BLaER1 treated with 17β-estradiol and CSF1 and Interleukin-3, amounts not matched to agents 10 nM and 100 nM (cell line): Measurements from ENCODE around the gene NCOA6.
A peak's percentile ranks its signal among the peaks of the same experiment; 100 is the strongest.

Experiments
- H3K27ac ChIP-seq, 11 experiments: shearing (Covaris generic); formaldehyde crosslinking; 2 replicates each; pipeline ENCODE4 v1.8.1; 2022
- H3K27me3 ChIP-seq, 11 experiments: shearing (Covaris generic); formaldehyde crosslinking; 2 replicates each; pipeline ENCODE4 v1.8.1; 2022
- H3K36me3 ChIP-seq, 11 experiments: shearing (Covaris generic); formaldehyde crosslinking; 2 replicates each; pipeline ENCODE4 v1.8.1; 2022
- H3K4me1 ChIP-seq, 10 experiments: shearing (Covaris generic); formaldehyde crosslinking; 2 replicates each; pipeline ENCODE4 v1.8.1; 2022
- H3K4me2 ChIP-seq, 11 experiments: shearing (Covaris generic); formaldehyde crosslinking; 2 replicates each; pipeline ENCODE4 v1.8.1; 2022
- H3K4me3 ChIP-seq, 10 experiments: shearing (Covaris generic); formaldehyde crosslinking; 2 replicates each; pipeline ENCODE4 v1.8.1; 2022
- H3K9ac ChIP-seq, 11 experiments: shearing (Covaris generic); formaldehyde crosslinking; 2 replicates each; pipeline ENCODE4 v1.8.1; 2022
- H3K9me3 ChIP-seq, 11 experiments: shearing (Covaris generic); formaldehyde crosslinking; replicated peaks in 1 of 11; 2 replicates each; pipeline ENCODE4 v1.8.1; 2022
- H4K20me1 ChIP-seq, 11 experiments: shearing (Covaris generic); formaldehyde crosslinking; 2 replicates each; pipeline ENCODE4 v1.8.1; 2022
- Cebpa-rat ChIP-seq, 11 experiments: shearing (Covaris generic); IDR thresholded peaks; 2 replicates each; pipeline ENCODE4 v1.8.1; 2022

Gene NCOA6

DNA sequence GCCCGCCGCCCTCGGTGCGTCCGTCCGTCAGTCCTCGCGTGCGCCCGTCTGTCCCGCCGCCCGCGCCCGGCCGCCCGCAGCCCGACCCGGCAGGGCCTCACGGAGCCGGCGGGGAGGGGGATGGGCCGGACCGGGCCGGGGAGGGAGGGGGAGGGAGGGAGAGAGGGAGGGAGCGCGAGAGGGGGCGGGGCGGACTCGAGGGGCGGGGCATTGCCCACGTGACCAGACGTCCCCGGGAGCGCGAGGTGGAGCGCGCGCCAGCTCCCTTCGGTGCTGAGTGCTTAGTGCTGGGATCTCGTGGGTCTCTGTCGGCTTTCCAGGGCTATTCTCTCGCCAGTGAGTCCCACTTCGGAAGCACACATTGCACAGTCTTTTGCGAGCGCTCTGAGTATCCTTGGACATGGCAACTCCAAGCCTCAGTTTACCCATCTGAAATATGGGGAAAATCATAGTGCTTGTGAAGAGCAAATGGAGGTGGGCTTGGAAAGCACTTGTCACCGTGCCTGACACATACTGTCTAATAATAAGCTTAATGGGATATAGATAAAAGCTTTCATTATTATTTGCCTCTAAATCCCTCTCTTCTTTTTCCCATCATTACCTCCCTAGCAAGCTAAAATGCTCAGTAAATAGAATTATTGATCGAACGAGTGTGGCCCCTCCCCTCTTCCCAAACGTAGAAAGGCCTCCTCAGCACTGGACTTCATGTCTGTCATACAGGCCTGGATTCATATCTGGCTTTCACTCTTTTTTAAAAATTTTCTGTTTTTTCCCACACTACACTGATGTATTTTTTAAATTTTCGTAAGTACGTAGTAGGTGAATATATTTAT lies at the start of gene NCOA6:
Gene NCOA6 (minus strand): TSS at position 122 of the 833 bp plus-strand sequence. CDS start 43,296 bp downstream, outside the sequence.
- peak within 1 kb of the TSS; percentile 98 to 100 (median 100) for H3K9ac ChIP-seq
- peak within 1 kb of the TSS; percentile 75 to 95 (median 90) for H3K4me3 ChIP-seq
- no peak for TF ChIP-seq Cebpa-rat (IDR thresholded peaks at IDR 0.05)
- H3K36me3 ChIP-seq = peaks cover 0 to 18% (median 8%) of the 10 kb centered on the region in 11 experiments; a peak in 8 of 22 replicates
- no peaks in the 10 kb centered on the region for H3K27me3 ChIP-seq
- 0 out of 22 replicates have a peak, but pooled peaks cover 0 to 6% (median 0%) of the 10 kb centered on the region in 11 experiments for H3K9me3 ChIP-seq
- H3K4me1 ChIP-seq = peaks cover 14 to 30% (median 23%) of the 10 kb centered on the region in 10 experiments
- H3K4me2 ChIP-seq = peak within 1 kb of the TSS; percentile 75 to 97 (median 88)
- peak within 1 kb of the TSS; percentile 97 to 100 (median 100) for H3K27ac ChIP-seq
- H4K20me1 ChIP-seq = peaks cover 14 to 42% (median 31%) of the 10 kb centered on the region in 11 experiments; a peak in 19 of 22 replicates

DNA sequence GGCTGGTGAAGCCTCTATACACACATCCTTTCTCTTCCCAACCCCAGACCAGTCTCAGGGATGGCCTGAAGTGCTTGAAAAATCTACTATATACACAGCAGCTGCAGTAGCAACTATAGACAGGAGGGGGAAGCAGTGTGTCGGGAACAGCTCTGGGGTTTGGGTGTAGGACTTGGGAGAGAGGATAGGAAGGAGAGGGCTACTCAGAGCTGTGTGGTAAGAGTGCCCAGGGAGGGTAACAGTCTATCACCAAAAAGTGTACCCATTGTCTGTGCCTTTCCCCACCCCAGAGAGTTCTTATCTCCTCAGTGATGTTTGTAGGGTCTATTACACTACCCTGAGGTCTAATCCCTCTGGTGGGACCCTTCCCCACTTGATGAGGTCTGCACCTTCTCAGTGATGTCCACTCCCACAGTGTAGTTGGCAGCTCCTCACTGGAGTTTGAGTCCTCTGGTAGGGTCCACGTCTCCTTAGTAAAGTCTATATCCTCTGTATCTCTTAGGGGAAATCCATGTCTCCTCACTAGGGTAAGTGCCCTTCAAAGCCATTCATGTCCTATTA lies 48.7 kb upstream of the NCOA6 start:
- Histone ChIP-seq H3K4me3 (no peak overlapping the region), H3K27me3 (peaks cover 0 to 8% (median 0%) of the 10 kb centered on the region in 11 experiments; a peak in 2 of 22 replicates), H4K20me1 (no peaks in the 10 kb centered on the region; a peak in 1 of 22 replicates), H3K36me3 (no peaks in the 10 kb centered on the region), H3K27ac (peak overlapping the region in 4 of 11 experiments; percentile 31 to 85 (median 76); a peak in 5 of 22 replicates), H3K4me1 (peaks cover 19 to 39% (median 32%) of the 10 kb centered on the region in 10 experiments), H3K9ac (peak overlapping the region in 2 of 11 experiments; percentile 44 to 53; a peak in 4 of 22 replicates), H3K4me2 (peak overlapping the region in 5 of 11 experiments; percentile 73 to 89 (median 82); a peak in 8 of 22 replicates), H3K9me3 (no peaks in the 10 kb centered on the region)
- TF ChIP-seq Cebpa-rat (IDR thresholded peaks at IDR 0.05) = no peak

DNA sequence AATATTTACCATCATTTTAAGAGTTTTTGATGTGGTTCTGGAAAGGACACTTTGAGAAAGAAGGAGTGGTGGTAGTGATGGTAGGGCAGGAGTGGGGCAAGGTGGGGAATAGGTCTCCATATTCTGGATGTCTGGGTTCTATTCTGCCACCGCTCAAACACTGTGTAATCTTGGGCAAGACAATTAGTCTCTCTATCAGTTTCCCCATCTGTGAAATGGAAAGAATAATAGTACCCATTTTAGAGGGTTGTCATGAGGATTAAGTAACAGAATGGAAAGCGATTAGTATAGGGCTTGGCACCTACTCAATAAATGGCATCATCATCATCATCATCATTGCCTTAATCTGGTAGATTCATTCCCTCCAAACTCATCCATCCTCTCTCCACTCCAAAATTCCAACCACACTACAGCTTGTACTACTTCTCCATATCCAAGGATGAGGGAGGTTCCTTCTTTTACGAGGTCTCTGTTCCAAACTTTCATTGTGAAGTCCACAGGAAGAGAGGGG lies 48.2 kb upstream of the NCOA6 start:
- Histone ChIP-seq H3K9me3 (no peaks in the 10 kb centered on the region), H3K4me2 (peak overlapping the region in 3 of 11 experiments; percentile 43 to 73 (median 47); a peak in 5 of 22 replicates), H3K36me3 (no peaks in the 10 kb centered on the region), H3K4me3 (no peak overlapping the region), H3K27ac (no peak overlapping the region), H4K20me1 (no peaks in the 10 kb centered on the region; a peak in 1 of 22 replicates), H3K27me3 (peaks cover 0 to 8% (median 0%) of the 10 kb centered on the region in 11 experiments; a peak in 2 of 22 replicates), H3K9ac (no peak overlapping the region), H3K4me1 (peaks cover 19 to 39% (median 32%) of the 10 kb centered on the region in 10 experiments)
- no peak for TF ChIP-seq Cebpa-rat (IDR thresholded peaks at IDR 0.05)

DNA sequence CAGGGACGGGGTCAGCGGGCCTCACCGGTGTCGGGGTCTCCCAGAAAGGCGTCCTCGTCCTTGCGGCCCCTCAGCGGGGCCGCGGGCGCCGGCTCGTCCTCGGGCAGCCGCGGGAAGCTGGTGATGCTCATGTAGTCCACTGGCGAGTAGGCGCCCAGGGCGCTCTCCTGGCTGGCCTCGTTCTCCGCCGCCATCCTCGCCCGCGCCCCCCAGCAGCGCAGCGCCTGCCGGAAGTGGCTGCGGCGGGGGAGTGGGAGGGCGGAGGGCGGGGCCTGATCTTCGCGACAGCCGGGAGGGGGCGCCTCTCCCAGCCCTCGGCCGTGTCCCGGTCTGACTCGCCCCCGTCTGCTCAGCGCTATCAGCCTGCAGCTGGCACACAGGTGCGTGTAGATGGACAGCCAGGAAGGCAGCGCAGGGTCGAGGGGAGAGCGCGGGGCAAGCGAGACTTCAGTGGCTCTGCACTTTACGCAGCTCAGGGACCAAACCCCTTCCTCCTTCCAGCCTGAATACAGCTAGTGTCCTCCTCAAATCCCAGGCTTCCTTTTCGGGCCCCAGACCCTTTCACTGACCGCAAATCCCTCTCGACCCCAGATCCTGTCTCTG lies 47.3 kb upstream of the NCOA6 start, which contains the start of gene GGT7:
Gene GGT7 (minus strand): TSS at position 235 of the 603 bp plus-strand sequence. CDS start 41 bp downstream, at position 194.
- Histone ChIP-seq H3K4me1 (peaks cover 19 to 39% (median 31%) of the 10 kb centered on the region in 10 experiments), H3K9ac (peak within 1 kb of the TSS in 4 of 11 experiments; percentile 8 to 58 (median 26); a peak in 4 of 22 replicates)
- TF ChIP-seq Cebpa-rat (IDR thresholded peaks at IDR 0.05) = no peak

DNA sequence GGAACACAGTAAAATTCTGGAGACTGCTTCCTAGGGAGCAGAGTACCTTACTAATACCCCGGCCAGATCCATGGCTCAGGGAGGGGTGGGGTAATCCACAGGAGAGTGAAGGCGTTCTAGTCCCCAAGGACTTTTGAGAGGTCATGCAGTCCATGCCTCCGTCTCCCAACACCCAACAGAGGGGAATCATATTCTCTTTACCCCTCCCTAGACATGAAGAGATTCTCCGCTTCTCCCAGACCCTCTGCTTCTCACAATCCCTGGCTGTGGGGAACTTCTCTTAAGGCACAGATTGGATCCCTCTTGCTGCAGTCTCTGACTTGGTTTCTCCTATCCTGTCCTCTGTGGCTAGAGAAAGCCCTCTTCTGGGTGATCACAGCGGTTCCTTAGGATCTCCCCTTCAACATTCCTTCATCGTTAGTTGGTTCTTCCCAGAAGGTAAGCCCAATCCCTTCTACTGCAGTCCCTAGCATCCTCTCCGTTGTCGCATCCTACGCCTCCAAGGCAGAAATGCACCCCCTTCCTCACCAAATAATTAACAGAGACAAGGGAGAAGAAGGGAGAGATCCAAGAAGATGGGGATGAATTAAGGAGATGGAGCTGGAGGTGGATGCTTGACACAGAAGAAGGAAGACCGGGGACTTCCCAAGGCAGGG lies 46.6 kb upstream of the NCOA6 start:
- H3K4me1 ChIP-seq = peaks cover 18 to 36% (median 27%) of the 10 kb centered on the region in 10 experiments
- no peaks in the 10 kb centered on the region for H3K36me3 ChIP-seq
- H3K4me2 ChIP-seq = peak overlapping the region; percentile 35 to 92 (median 73); a peak in 20 of 22 replicates
- no peaks in the 10 kb centered on the region for H3K9me3 ChIP-seq
- no peak overlapping the region for H3K9ac ChIP-seq
- H4K20me1 ChIP-seq = no peaks in the 10 kb centered on the region
- H3K27ac ChIP-seq = no peak overlapping the region
- H3K27me3 ChIP-seq = peaks cover 0 to 8% (median 0%) of the 10 kb centered on the region in 11 experiments; a peak in 2 of 22 replicates
- no peak for TF ChIP-seq Cebpa-rat (IDR thresholded peaks at IDR 0.05)
- 0 out of 20 replicates have a peak overlapping the region, but pooled peaks of 1 of the 10 experiments have one; percentile 35 for H3K4me3 ChIP-seq

More for the DNA sequence above, 47.3 kb upstream of the NCOA6 start, which contains the start of gene GGT7:
- no peaks in the 10 kb centered on the region for H3K36me3 ChIP-seq
- peaks cover 0 to 8% (median 0%) of the 10 kb centered on the region in 11 experiments; a peak in 2 of 22 replicates for H3K27me3 ChIP-seq
- H3K9me3 ChIP-seq = no peaks in the 10 kb centered on the region
- peak within 1 kb of the TSS; percentile 35 to 92 (median 73) for H3K4me2 ChIP-seq
- H3K27ac ChIP-seq = no peak within 1 kb of the TSS
- H3K4me3 ChIP-seq = peak within 1 kb of the TSS in 5 of 10 experiments; percentile 35 to 48 (median 42); a peak in 6 of 20 replicates
- no peaks in the 10 kb centered on the region for H4K20me1 ChIP-seq

DNA sequence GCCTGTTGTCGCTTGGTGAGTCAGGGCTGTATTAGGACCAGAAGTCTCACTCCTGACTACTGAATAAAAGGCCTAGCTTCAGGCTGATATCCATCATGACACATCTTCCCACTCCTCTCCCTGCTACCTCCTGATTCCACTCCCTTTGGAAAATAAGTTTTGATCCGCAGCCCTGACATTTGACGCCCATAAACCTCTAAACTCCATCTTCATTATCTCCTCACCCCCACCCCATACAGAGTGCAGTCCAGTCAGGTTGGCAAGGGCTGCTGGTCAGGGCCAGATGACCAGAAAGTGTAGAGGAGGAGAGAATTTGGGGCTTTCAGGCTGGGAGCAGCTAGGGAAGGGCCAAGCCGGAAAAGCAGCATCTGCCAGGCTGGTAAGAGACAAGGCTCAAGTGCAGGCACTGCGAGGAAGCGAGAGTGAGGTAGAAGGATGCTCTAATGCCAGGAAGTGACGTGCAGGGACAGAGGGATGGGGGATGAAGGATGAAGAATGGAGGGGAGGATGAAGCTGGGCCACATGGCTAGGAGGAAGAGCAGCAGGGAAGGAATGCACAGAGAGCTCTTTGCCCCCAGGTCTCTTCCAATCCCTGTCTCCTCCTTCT lies 46.0 kb upstream of the NCOA6 start:
- Histone ChIP-seq H4K20me1 (no peaks in the 10 kb centered on the region), H3K9ac (no peak overlapping the region), H3K4me2 (no peak overlapping the region), H3K4me3 (no peak overlapping the region), H3K27ac (no peak overlapping the region), H3K27me3 (peaks cover 0 to 8% (median 0%) of the 10 kb centered on the region in 11 experiments; a peak in 2 of 22 replicates), H3K9me3 (no peaks in the 10 kb centered on the region), H3K36me3 (no peaks in the 10 kb centered on the region), H3K4me1 (peaks cover 14 to 32% (median 24%) of the 10 kb centered on the region in 10 experiments)
- no peak for TF ChIP-seq Cebpa-rat (IDR thresholded peaks at IDR 0.05)

DNA sequence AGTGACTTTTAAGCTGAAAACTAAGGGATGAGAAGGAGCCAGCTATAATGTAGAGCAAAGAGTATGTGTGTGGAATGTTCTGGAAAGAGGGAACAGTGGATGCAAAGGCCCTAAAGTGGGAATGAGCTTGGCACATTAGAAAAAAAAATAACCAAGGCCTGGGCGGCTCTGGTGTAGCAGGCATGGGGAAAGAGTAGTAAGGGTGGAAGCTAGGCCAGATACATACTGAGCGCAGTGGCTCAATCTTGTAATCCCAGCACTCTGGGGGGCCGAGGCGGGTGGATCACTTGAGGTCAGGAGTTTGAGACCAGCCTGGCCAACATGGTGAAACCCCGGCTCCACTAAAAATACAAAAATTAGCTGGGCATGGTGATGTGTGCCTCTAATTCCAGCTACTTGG lies 38.8 kb upstream of the NCOA6 start:
- H3K27ac ChIP-seq = no peak overlapping the region
- H3K4me1 ChIP-seq = peaks cover 0 to 7% (median 0%) of the 10 kb centered on the region in 10 experiments; a peak in 1 of 20 replicates
- no peak overlapping the region for H3K4me2 ChIP-seq
- H4K20me1 ChIP-seq = no peaks in the 10 kb centered on the region; a peak in 1 of 22 replicates
- H3K4me3 ChIP-seq = no peak overlapping the region
- H3K9ac ChIP-seq = no peak overlapping the region
- no peaks in the 10 kb centered on the region for H3K9me3 ChIP-seq
- H3K36me3 ChIP-seq = no peaks in the 10 kb centered on the region
- no peak for TF ChIP-seq Cebpa-rat (IDR thresholded peaks at IDR 0.05)
- H3K27me3 ChIP-seq = no peaks in the 10 kb centered on the region
